ENCODE results near the gene STAT5A. TPM values are rescaled to one million over a fixed set of nuclear protein-coding genes. Genes with fewer than 3 reads are reported as not detected.
"Not testable (repeated sequence)": the region's sequence is repeated elsewhere in the genome, so short reads cannot be mapped to it uniquely, and the experiment has no call there.

The STAT5A gene
- polyA plus RNA-seq, 1 of the 3 experiments (the other 2 are of a cell fraction): 2.3 TPM

GRCh38 chr17:42240201-42240600 is 48.1 kb upstream of the STAT5A start:
- Histone ChIP-seq H3K27me3 (ENCODE audit: insufficient read depth) (no peaks in the 10 kb centered on the region), H3K9me2 (no peaks in the 10 kb centered on the region), H3K4me2 (no peak overlapping the region), H3K79me2 (ENCODE audit: insufficient read depth) (peaks cover 78% of the 10 kb centered on the region), H3K27ac (ENCODE audit: low read depth in 2 of 2, low read length in 1 of 2) (no peak overlapping the region), H3F3A (replicated peaks; ENCODE audit: insufficient read depth) (no peaks in the 10 kb centered on the region), H3K9ac (no peak overlapping the region), H3K4me1 (ENCODE audit: control insufficient read depth in 1 of 2, insufficient read depth in 2 of 2, low read depth in 1 of 2, low read length in 1 of 2) (no peaks in the 10 kb centered on the region), H3K9me3 (no peaks in the 10 kb centered on the region), H4K20me1 (ENCODE audit: insufficient read depth) (no peaks in the 10 kb centered on the region; the same call in 1 of the 2 replicates), H3K36me3 (replicated peaks in 1 of 2; ENCODE audit: control insufficient read depth in 1 of 2, insufficient read depth in 2 of 2, low read length in 1 of 2) (no peaks in the 10 kb centered on the region), H2AFZ (ENCODE audit: low read depth) (no peak overlapping the region), H3K4me3 (ENCODE audit: low read depth in 2 of 2, low read length in 1 of 2) (no peak overlapping the region)
- TF ChIP-seq RFX5 (IDR thresholded peaks at IDR 0.05; ENCODE audit: low read length) (no peak), TCF12 (IDR thresholded peaks at IDR 0.05) (no peak), GATA2 (CRISPR knock-in tag; IDR thresholded peaks at IDR 0.05) (no peak), PBX3 (IDR thresholded peaks at IDR 0.05) (no peak), RAD21 (IDR thresholded peaks at IDR 0.05; ENCODE audit: low read length) (no peak), FOXM1 (IDR thresholded peaks at IDR 0.05; ENCODE audit: low read depth) (no peak), TEAD4 (IDR thresholded peaks at IDR 0.05; ENCODE audit: borderline replicate concordance, insufficient read depth) (no peak), SIN3A (IDR thresholded peaks at IDR 0.05; ENCODE audit: borderline replicate concordance, low read depth, low read length) (no peak), RXRA (IDR thresholded peaks at IDR 0.05; ENCODE audit: borderline replicate concordance, low read depth) (no peak), SMC3 (IDR thresholded peaks at IDR 0.05; ENCODE audit: low read depth, low read length) (no peak), NFIC (IDR thresholded peaks at IDR 0.05; ENCODE audit: borderline replicate concordance) (no peak)
- 84% methylated on average over 5 of the region's 5 CpGs for WGBS (ENCODE audit: low lambda C conversion rate)
- no peak for DNase-seq
- POLR2A ChIA-PET: no interaction called here
- CTCF ChIA-PET: interaction anchor here (0.8 to 2.1 kb wide), 3 partner anchors 11 to 277 kb away, joined by 3 to 6 read pairs (median 3); no protein-coding TSS in a partner anchor

- H3K27ac ChIP-seq (ENCODE audit: low read depth in 2 of 2, low read length in 1 of 2); H3K9ac ChIP-seq; H3K9me3 ChIP-seq; H3K4me1 ChIP-seq (ENCODE audit: control insufficient read depth in 1 of 2, insufficient read depth in 2 of 2, low read depth in 1 of 2, low read length in 1 of 2); H3K27me3 ChIP-seq (ENCODE audit: insufficient read depth); H3K4me3 ChIP-seq (ENCODE audit: low read depth in 2 of 2, low read length in 1 of 2); H3K36me3 ChIP-seq (replicated peaks in 1 of 2; ENCODE audit: control insufficient read depth in 1 of 2, insufficient read depth in 2 of 2, low read length in 1 of 2); H3K4me2 ChIP-seq; POLR2A ChIA-PET; H4K20me1 ChIP-seq (ENCODE audit: insufficient read depth); H3K9me2 ChIP-seq; H2AFZ ChIP-seq (ENCODE audit: low read depth); H3F3A ChIP-seq (replicated peaks; ENCODE audit: insufficient read depth); DNase-seq: not testable (repeated sequence)
- H3K79me2 ChIP-seq (ENCODE audit: insufficient read depth): peaks cover 78% of the 10 kb centered on the region
- CTCF ChIA-PET: interaction anchor here (0.8 to 2.1 kb wide), 3 partner anchors 11 to 277 kb away, joined by 3 to 6 read pairs (median 3); no protein-coding TSS in a partner anchor
- WGBS (ENCODE audit: low lambda C conversion rate): 89% methylated on average over 4 of the region's 4 CpGs
Observed at GRCh38 chr17:42240863-42241262, 47.4 kb upstream of the STAT5A start.

- ChIA-PET CTCF (no interaction called here), POLR2A (no interaction called here)
- H3K9ac ChIP-seq: no peak overlapping the region
- no peaks in the 10 kb centered on the region for H3K27me3 ChIP-seq (ENCODE audit: insufficient read depth)
- H2AFZ ChIP-seq (ENCODE audit: low read depth): no peak overlapping the region
- H3F3A ChIP-seq (replicated peaks; ENCODE audit: insufficient read depth): peaks cover 3% of the 10 kb centered on the region
- no peak for DNase-seq
- no peak overlapping the region for H3K4me3 ChIP-seq (ENCODE audit: low read depth in 2 of 2, low read length in 1 of 2)
- H3K4me2 ChIP-seq: no peak overlapping the region
- H4K20me1 ChIP-seq (ENCODE audit: insufficient read depth): no peaks in the 10 kb centered on the region; the same call in 1 of the 2 replicates
- H3K36me3 ChIP-seq (replicated peaks in 1 of 2; ENCODE audit: control insufficient read depth in 1 of 2, insufficient read depth in 2 of 2, low read length in 1 of 2): peaks cover 0 to 6% of the 10 kb centered on the region in 2 experiments
- H3K4me1 ChIP-seq (ENCODE audit: control insufficient read depth in 1 of 2, insufficient read depth in 2 of 2, low read depth in 1 of 2, low read length in 1 of 2): no peaks in the 10 kb centered on the region
- no peaks in the 10 kb centered on the region for H3K9me2 ChIP-seq
- H3K27ac ChIP-seq (ENCODE audit: low read depth in 2 of 2, low read length in 1 of 2): no peak overlapping the region
- H3K79me2 ChIP-seq (ENCODE audit: insufficient read depth): peaks cover 76% of the 10 kb centered on the region
- 94% methylated on average over 1 of the region's 1 CpG for WGBS (ENCODE audit: low lambda C conversion rate)
- no peaks in the 10 kb centered on the region for H3K9me3 ChIP-seq
- TF ChIP-seq MXI1 (IDR thresholded peaks at IDR 0.05; ENCODE audit: low read depth, low read length) (no peak), TCF12 (IDR thresholded peaks at IDR 0.05) (no peak), YY1 (IDR thresholded peaks at IDR 0.05; ENCODE audit: low read depth) (no peak), TAF1 (IDR thresholded peaks at IDR 0.05; ENCODE audit: borderline replicate concordance, low read depth, low read length) (no peak), ELF1 (IDR thresholded peaks at IDR 0.05) (no peak), CTCF (IDR thresholded peaks at IDR 0.05) (no peak), USF1 (IDR thresholded peaks at IDR 0.05; ENCODE audit: borderline replicate concordance, low read depth) (no peak), TEAD4 (IDR thresholded peaks at IDR 0.05; ENCODE audit: borderline replicate concordance, insufficient read depth) (no peak), USF2 (IDR thresholded peaks at IDR 0.05; ENCODE audit: borderline replicate concordance, low read depth, low read length) (no peak), NRF1 (IDR thresholded peaks at IDR 0.05; ENCODE audit: low read depth, low read length) (no peak), SMC3 (IDR thresholded peaks at IDR 0.05; ENCODE audit: low read depth, low read length) (no peak)
Observed at GRCh38 chr17:42241871-42242270, 46.4 kb upstream of the STAT5A start.
